T-cell (primary cell): ENCODE results near the gene UBE2J1. TPM values are rescaled to one million over a fixed set of nuclear protein-coding genes. Genes with fewer than 3 reads are reported as not detected.

Experiments
- ATAC-seq, 4 experiments: fragments of 200-7000 bp in 3 of 4; fragments of 150-1000 bp in 1 of 4; cut with Tn5 transposase; replicated peaks in 1 of 4; 1 replicate in 3 of 4; 2 replicates in 1 of 4; pipeline ENCODE4 v1.10.0; 2021; ENCODE audit warnings: moderate library complexity in 3 of 4, mild to moderate bottlenecking in 2 of 4, moderate number of reproducible peaks in 1 of 4
- CTCF ChIA-PET, 2 donors: fragments of 300-600 bp; sonication (Branson Sonifier 250); formaldehyde crosslinking; loops; one replicate each; lab custom pipeline; 2022; ENCODE audit warnings: antibody characterized with exemption in 2 of 2; lab: Charles Lee
- POLR2A ChIA-PET, 2 donors: fragments of 300-600 bp; sonication (Branson Sonifier 250); formaldehyde crosslinking; loops; one replicate each; lab custom pipeline; 2022; ENCODE audit warnings: antibody characterized with exemption in 2 of 2; lab: Charles Lee
- DNase-seq, 35 experiments: peaks; one replicate each; pipeline versions ENCODE4 v3.0.0 to v3.0.0-alpha.2; 2013 to 2023
- H3K27ac ChIP-seq: one replicate; pipeline ENCODE4 v1.5.1; 2013; ENCODE audit warnings: low read length
- H3K27me3 ChIP-seq, 2 experiments: replicated peaks in 1 of 2; 1 replicate in 1 of 2; 2 replicates in 1 of 2; pipeline versions ENCODE4 v1.6.1 to v1.7.0; 2013; ENCODE audit warnings: low read length in 1 of 2, mixed read lengths in 1 of 2; ENCODE audit not compliant: control insufficient read depth in 2 of 2, insufficient read depth in 2 of 2; ENCODE audit errors: extremely low read depth in 1 of 2
- H3K36me3 ChIP-seq, 2 donors: 1 replicate in 1 of 2; 2 replicates in 1 of 2; pipeline versions ENCODE4 v1.6.1 to v1.7.0; 2013; ENCODE audit warnings: low read length in 1 of 2; ENCODE audit not compliant: control insufficient read depth in 2 of 2, insufficient read depth in 1 of 2; ENCODE audit errors: extremely low read depth in 1 of 2
- H3K4me1 ChIP-seq, 2 experiments: 1 replicate in 1 of 2; 2 replicates in 1 of 2; pipeline versions ENCODE4 v1.6.1 to v1.7.0; 2013; ENCODE audit warnings: low read length in 2 of 2, mixed read lengths in 1 of 2; ENCODE audit not compliant: insufficient read depth in 2 of 2, control insufficient read depth in 1 of 2; ENCODE audit errors: extremely low read depth in 1 of 2
- H3K4me3 ChIP-seq, 2 donors: 1 replicate in 1 of 2; 2 replicates in 1 of 2; pipeline versions ENCODE4 v1.5.1 to v1.7.0; 2013; ENCODE audit warnings: mild to moderate bottlenecking in 2 of 2, low read length in 1 of 2, moderate library complexity in 1 of 2; ENCODE audit not compliant: control insufficient read depth in 1 of 2; ENCODE audit errors: extremely low read depth in 1 of 2
- H3K9me3 ChIP-seq: 2 replicates; pipeline ENCODE4 v1.7.0; 2013
- H3K27ac Mint-ChIP-seq, 2 donors: one replicate each; pipeline ENCODE4 v1.8.0; 2020 to 2021; ENCODE audit warnings: mild to moderate bottlenecking in 2 of 2, mixed read lengths in 2 of 2
- H3K27me3 Mint-ChIP-seq, 2 donors: one replicate each; pipeline ENCODE4 v1.8.0; 2021 to 2022; ENCODE audit warnings: mixed read lengths in 2 of 2
- H3K36me3 Mint-ChIP-seq: one replicate; pipeline ENCODE4 v1.8.0; 2021; ENCODE audit warnings: mixed read lengths
- H3K4me1 Mint-ChIP-seq, 3 donors: one replicate each; pipeline ENCODE4 v1.8.0; 2020 to 2022; ENCODE audit warnings: mixed read lengths in 3 of 3, mild to moderate bottlenecking in 1 of 3
- H3K4me3 Mint-ChIP-seq, 3 donors: one replicate each; pipeline ENCODE4 v1.8.0; 2020 to 2022; ENCODE audit warnings: mild to moderate bottlenecking in 3 of 3, mixed read lengths in 3 of 3, moderate library complexity in 3 of 3
- H3K9me3 Mint-ChIP-seq, 3 donors: one replicate each; pipeline ENCODE4 v1.8.0; 2020 to 2022; ENCODE audit warnings: mixed read lengths in 3 of 3
- WGBS: methylation state at CpG from one replicate; pipeline ENCODE4 v1.1.5; 2013; ENCODE audit warnings: missing lambda C conversion rate; ENCODE audit not compliant: insufficient coverage; 5-methylcytosine and 5-hydroxymethylcytosine counted together
- total RNA-seq, 35 experiments: library from RNA in 6 of 35; stranded (reverse) in 6 of 35; fragments of 120-200 nt in 1 of 35; gene quantifications; one replicate each; pipeline versions ENCODE4 v1.2.1 to v1.2.4 and lab custom pipeline; 2013 to 2026

The UBE2J1 gene
- total RNA-seq, 5 donors from 2014 or later (not counting 1 experiment from before 2014, with no cell fraction given), result 14.6 to 24.1 (median 22.6) TPM

DNA sequence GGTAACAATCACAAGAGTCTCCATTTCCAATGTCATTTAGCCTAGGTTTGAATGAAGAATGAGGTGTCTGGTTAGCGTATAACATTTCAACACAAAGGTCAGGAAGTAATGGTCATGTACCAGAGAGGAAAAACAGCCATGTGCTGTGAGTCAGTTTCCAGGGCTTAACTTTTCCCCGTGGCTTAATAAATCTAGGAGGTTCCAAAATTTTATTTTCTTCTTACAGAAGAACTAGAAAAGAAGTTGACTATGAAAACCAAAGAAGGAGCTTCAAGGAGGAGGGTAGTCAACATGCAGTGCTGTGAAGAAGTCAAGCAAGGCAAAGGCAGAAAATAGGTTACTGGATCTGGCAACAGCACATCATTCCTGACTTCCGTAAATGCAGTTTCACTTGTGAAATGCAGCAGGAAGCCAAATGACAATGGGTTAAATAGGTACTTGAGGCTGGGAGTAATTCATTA is 29.0 kb downstream of the UBE2J1 start:
- CTCF ChIA-PET, result no interaction called here
- no peak overlapping the region for H3K27ac Mint-ChIP-seq

DNA sequence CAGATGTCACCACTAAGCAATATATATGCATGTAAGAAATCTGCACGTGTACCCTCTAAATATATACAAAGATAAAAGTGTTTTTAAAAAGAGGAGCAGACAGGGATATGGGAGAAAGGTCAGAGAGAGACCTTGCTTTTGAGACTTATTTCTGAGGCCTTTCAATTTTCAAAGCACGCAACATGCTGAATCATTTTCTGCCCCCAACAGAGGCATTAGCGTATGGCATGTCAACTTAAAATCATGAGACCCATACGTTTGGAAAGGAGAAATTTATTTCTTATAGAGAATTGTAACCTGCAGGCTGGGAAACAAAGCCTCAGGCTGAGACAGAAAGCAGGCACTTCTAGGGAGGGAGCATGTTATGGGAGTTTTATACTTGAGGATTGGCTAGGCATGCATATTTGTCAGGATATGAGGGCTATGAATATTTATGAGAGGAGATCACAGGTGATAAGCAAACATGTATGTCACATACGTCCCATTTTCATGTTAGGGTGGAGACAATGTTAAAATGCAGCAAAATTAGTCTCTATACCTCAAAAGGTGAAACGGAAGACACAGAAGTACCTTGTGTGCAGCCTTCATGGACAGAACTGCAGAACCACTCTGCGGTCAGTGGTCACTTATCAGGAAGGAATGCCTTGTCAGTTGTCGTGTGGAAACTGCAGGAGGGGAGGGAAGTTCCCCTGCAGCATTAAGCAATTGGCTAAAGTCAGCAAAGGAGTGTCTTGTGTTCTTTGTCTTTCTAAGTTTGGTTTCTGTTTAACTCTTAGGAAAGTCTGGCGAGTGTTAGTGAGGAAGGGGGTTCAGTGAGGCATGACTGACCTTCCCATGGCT is 31.2 kb downstream of the UBE2J1 start:
- Histone ChIP-seq H3K36me3 (no peaks in the 10 kb centered on the region), H3K27me3 (no peaks in the 10 kb centered on the region), H3K4me3 (no peak overlapping the region), H3K9me3 (no peaks in the 10 kb centered on the region), H3K27ac (no peak overlapping the region), H3K4me1 (no peaks in the 10 kb centered on the region)
- POLR2A ChIA-PET, result no interaction called here
- WGBS, result 66% methylated on average over 3 of the region's 9 CpGs
- H3K27me3 Mint-ChIP-seq, result no peaks in the 10 kb centered on the region
- ATAC-seq (no peak), DNase-seq (peak in 2 of 35 experiments; percentile 10 to 27)
- H3K27ac Mint-ChIP-seq, result no peak overlapping the region
- H3K4me1 Mint-ChIP-seq, result peaks cover 0 to 7% (median 3%) of the 10 kb centered on the region in 3 donors
- CTCF ChIA-PET, result no interaction called here
- H3K4me3 Mint-ChIP-seq, result no peak overlapping the region
- H3K9me3 Mint-ChIP-seq, result peaks cover 0 to 3% (median 0%) of the 10 kb centered on the region in 3 donors
- H3K36me3 Mint-ChIP-seq, result peaks cover 44% of the 10 kb centered on the region

More for the DNA sequence above, 29.0 kb downstream of the UBE2J1 start:
- no peak overlapping the region for H3K4me3 Mint-ChIP-seq
- Histone ChIP-seq H3K27ac (no peak overlapping the region), H3K4me3 (no peak overlapping the region), H3K27me3 (no peaks in the 10 kb centered on the region), H3K9me3 (no peaks in the 10 kb centered on the region), H3K4me1 (no peaks in the 10 kb centered on the region), H3K36me3 (peaks cover 0 to 9% of the 10 kb centered on the region in 2 donors)
- ATAC-seq (no peak), DNase-seq (no peak)
- peaks cover 0 to 7% (median 3%) of the 10 kb centered on the region in 3 donors for H3K4me1 Mint-ChIP-seq
- POLR2A ChIA-PET, result no interaction called here
- 83% methylated on average over 1 of the region's 3 CpGs for WGBS
- H3K36me3 Mint-ChIP-seq, result peaks cover 44% of the 10 kb centered on the region
- H3K27me3 Mint-ChIP-seq, result no peaks in the 10 kb centered on the region
- H3K9me3 Mint-ChIP-seq, result peaks cover 0 to 3% (median 0%) of the 10 kb centered on the region in 3 donors

DNA sequence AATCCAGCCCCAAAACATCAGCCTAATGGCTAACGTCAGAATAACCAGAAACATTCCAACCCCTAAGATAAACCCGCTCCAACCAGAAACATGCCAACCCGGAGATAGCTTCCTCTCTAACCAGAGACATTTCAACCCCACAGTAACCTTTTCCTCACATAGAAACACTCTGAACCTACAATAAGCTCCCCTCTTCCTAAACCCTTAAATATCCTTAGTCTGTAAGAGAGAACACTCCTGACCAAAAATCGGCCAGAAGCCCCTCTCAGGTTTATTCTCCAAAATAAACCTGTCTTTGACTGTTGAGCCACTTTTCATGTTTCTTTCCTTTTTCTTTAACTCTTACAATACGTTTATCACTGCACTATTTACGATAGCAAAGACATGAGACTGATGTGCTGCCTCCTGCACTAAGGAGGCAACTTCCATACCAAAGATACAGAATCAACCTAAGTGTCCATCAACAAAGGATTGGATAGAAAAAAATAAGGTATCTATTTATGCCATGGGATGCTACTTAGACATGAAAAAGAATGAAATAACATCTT is 32.4 kb downstream of the UBE2J1 start:
- Histone ChIP-seq H3K9me3 (no peaks in the 10 kb centered on the region), H3K27ac (no peak overlapping the region), H3K36me3 (peaks cover 2% of the 10 kb centered on the region in 2 donors), H3K4me1 (no peaks in the 10 kb centered on the region), H3K27me3 (no peaks in the 10 kb centered on the region), H3K4me3 (no peak overlapping the region)
- no peaks in the 10 kb centered on the region for H3K27me3 Mint-ChIP-seq
- H3K4me3 Mint-ChIP-seq, result no peak overlapping the region
- peaks cover 0 to 3% (median 0%) of the 10 kb centered on the region in 3 donors for H3K9me3 Mint-ChIP-seq
- no peak overlapping the region for H3K27ac Mint-ChIP-seq
- CTCF ChIA-PET, result no interaction called here
- H3K4me1 Mint-ChIP-seq, result peaks cover 0 to 7% (median 3%) of the 10 kb centered on the region in 3 donors
- peaks cover 49% of the 10 kb centered on the region for H3K36me3 Mint-ChIP-seq
- DNase-seq, result no peak
- WGBS, result 100% methylated on average over 3 of the region's 6 CpGs
- POLR2A ChIA-PET, result no interaction called here
- ATAC-seq, result no peak

DNA sequence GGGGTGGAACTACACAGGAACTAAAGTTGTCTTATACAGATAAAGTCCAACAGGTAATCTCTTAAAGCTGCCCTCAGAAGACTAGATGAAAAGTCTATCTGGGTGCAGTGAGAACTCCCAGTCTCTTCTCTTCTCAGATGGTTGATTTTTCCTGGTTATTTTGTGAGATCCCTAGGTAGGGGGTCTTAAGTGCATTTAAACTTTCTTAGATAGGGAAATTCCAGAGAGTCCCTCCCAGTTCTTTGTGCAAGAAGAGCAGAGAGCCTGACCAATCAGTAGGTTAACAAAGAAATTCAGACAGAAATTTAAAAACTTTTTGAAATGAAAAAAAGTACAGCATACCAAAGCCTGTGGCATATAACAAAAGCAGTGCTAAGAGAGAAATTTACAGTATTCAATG is 35.5 kb downstream of the UBE2J1 start:
- H3K4me3 ChIP-seq, result no peak overlapping the region
- Mint-ChIP-seq H3K27ac (no peak overlapping the region), H3K4me3 (no peak overlapping the region), H3K9me3 (peaks cover 0 to 3% (median 0%) of the 10 kb centered on the region in 3 donors), H3K27me3 (no peaks in the 10 kb centered on the region), H3K36me3 (peaks cover 47% of the 10 kb centered on the region), H3K4me1 (peaks cover 0 to 7% (median 6%) of the 10 kb centered on the region in 3 donors)
- H3K9me3 ChIP-seq, result no peaks in the 10 kb centered on the region
- H3K27ac ChIP-seq, result no peak overlapping the region
- POLR2A ChIA-PET, result no interaction called here
- no peaks in the 10 kb centered on the region for H3K27me3 ChIP-seq
- no peak for DNase-seq
- H3K36me3 ChIP-seq, result peaks cover 3 to 4% of the 10 kb centered on the region in 2 donors
- no peaks in the 10 kb centered on the region for H3K4me1 ChIP-seq
- CTCF ChIA-PET, result interaction anchor here in 1 of 2 donors (0.7 kb wide), 1 partner anchor 17 kb away, joined by 3 read pairs; no protein-coding TSS in a partner anchor
- ATAC-seq, result no peak

DNA sequence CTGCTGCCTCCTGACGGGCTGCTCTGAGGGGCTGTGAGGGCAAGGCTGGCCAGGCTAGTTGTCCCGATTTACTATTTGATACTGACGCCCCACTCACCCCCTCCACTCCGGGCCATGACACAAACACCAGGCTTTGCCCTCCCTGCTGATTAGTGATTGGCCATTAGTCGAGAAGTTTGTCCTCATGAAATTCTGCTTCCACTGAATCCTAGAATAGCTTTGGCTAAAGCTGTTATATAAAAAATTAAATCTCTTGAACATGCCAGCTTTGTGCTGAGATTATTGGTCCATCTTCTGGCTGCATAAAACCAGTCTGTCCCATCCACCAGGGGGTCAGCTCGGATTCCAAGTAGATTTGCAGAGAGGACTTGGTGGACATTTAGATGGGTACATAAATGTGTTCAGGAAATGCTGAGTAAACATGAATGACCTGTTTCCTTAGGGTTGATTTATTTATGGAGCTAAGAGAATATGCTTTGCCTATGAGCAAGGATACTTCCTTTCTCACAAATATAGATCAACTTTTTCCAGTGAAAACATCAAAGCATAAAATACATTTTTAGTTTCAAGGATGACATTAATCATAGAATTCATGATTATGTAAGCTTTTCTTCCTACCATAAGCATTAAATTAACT is 37.2 kb downstream of the UBE2J1 start, which contains the start of gene GABRR2:
TSS of gene GABRR2 (minus strand) at position 51 of the 637 bp plus-strand sequence. CDS start 134 bp downstream, outside the sequence.
- ChIA-PET POLR2A (interaction anchor here (0.6 kb wide), 2 partner anchors 17 to 172 kb away, joined by 3 read pairs; no protein-coding TSS in a partner anchor), CTCF (interaction anchor here (0.5 to 0.6 kb wide), 2 partner anchors 15 to 63 kb away, joined by 3 to 8 read pairs; no protein-coding TSS in a partner anchor)
- 86% methylated on average over 1 of the region's 6 CpGs for WGBS
- no peaks in the 10 kb centered on the region for H3K9me3 ChIP-seq
- peaks cover 0 to 7% (median 6%) of the 10 kb centered on the region in 3 donors for H3K4me1 Mint-ChIP-seq
- H3K4me3 ChIP-seq, result no peak within 1 kb of the TSS
- H3K27ac Mint-ChIP-seq, result no peak within 1 kb of the TSS
- no peaks in the 10 kb centered on the region for H3K4me1 ChIP-seq
- H3K36me3 ChIP-seq, result peaks cover 3 to 4% of the 10 kb centered on the region in 2 donors
- no peak for DNase-seq
- peaks cover 41% of the 10 kb centered on the region for H3K36me3 Mint-ChIP-seq
- no peak for ATAC-seq
- H3K4me3 Mint-ChIP-seq, result no peak within 1 kb of the TSS
- H3K27ac ChIP-seq, result no peak within 1 kb of the TSS
- H3K27me3 Mint-ChIP-seq, result no peaks in the 10 kb centered on the region
- H3K9me3 Mint-ChIP-seq, result peaks cover 0 to 3% (median 0%) of the 10 kb centered on the region in 3 donors
- no peaks in the 10 kb centered on the region for H3K27me3 ChIP-seq

DNA sequence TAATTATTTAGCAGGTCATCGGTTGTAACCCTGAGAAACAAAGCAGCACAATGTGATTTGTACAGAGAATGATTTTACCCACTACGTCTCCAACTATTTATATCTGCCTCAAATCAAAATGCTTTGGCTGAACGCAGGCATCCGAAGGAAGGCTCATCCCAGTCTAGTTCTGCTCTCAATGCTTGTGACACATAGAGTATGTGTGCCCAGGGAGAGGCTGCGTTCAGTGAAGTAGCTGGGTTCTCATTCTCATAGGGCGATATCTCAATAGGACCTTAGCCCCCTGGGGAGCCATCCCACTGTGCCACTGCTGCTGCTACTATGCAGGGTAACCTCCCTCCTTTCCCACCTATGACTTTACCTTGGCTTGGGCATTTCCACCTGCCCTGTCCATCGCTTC is 37.8 kb downstream of the UBE2J1 start:
- H3K4me3 ChIP-seq, result no peak overlapping the region
- no peaks in the 10 kb centered on the region for H3K9me3 ChIP-seq
- H3K36me3 Mint-ChIP-seq, result peaks cover 35% of the 10 kb centered on the region
- CTCF ChIA-PET, result interaction anchor here in 1 of 2 donors (0.5 kb wide), 1 partner anchor 14 kb away, joined by 8 read pairs; no protein-coding TSS in a partner anchor
- POLR2A ChIA-PET, result interaction anchor here in 1 of 2 donors (0.6 kb wide), 1 partner anchor 17 kb away, joined by 3 read pairs; no protein-coding TSS in a partner anchor
- no peaks in the 10 kb centered on the region for H3K27me3 ChIP-seq
- no peaks in the 10 kb centered on the region for H3K9me3 Mint-ChIP-seq
- H3K36me3 ChIP-seq, result peaks cover 3 to 4% of the 10 kb centered on the region in 2 donors
- WGBS, result 100% methylated on average over 1 of the region's 7 CpGs
- no peak overlapping the region for H3K4me3 Mint-ChIP-seq
- H3K4me1 Mint-ChIP-seq, result peaks cover 0 to 3% (median 3%) of the 10 kb centered on the region in 3 donors
- no peak overlapping the region for H3K27ac ChIP-seq
- no peaks in the 10 kb centered on the region for H3K27me3 Mint-ChIP-seq
- DNase-seq (no peak), ATAC-seq (no peak)
- no peak overlapping the region for H3K27ac Mint-ChIP-seq
- no peaks in the 10 kb centered on the region for H3K4me1 ChIP-seq
